H4 (cell line): Measurements from ENCODE around the gene CCNYL1. TPM values are rescaled to one million over a fixed set of nuclear protein-coding genes. Genes with fewer than 3 reads are reported as not detected.
"Not testable (repeated sequence)": the region's sequence is repeated elsewhere in the genome, so short reads cannot be mapped to it uniquely, and the experiment has no call there.

Experiments used
- DNase-seq: peaks from one replicate; pipeline ENCODE4 v3.0.0-alpha.2; 2015; ENCODE audit warnings: low spot score
- total RNA-seq: library from RNA; depleted of rRNA; stranded (reverse); fragments of >200 nt; shearing (Covaris generic); gene quantifications from 2 replicates; pipeline ENCODE4 v1.2.3, GENCODE V29; 2014; rRNA removed

The CCNYL1 gene
- 1.6 and 3.3 TPM in 2 replicates for total RNA-seq

DNA sequence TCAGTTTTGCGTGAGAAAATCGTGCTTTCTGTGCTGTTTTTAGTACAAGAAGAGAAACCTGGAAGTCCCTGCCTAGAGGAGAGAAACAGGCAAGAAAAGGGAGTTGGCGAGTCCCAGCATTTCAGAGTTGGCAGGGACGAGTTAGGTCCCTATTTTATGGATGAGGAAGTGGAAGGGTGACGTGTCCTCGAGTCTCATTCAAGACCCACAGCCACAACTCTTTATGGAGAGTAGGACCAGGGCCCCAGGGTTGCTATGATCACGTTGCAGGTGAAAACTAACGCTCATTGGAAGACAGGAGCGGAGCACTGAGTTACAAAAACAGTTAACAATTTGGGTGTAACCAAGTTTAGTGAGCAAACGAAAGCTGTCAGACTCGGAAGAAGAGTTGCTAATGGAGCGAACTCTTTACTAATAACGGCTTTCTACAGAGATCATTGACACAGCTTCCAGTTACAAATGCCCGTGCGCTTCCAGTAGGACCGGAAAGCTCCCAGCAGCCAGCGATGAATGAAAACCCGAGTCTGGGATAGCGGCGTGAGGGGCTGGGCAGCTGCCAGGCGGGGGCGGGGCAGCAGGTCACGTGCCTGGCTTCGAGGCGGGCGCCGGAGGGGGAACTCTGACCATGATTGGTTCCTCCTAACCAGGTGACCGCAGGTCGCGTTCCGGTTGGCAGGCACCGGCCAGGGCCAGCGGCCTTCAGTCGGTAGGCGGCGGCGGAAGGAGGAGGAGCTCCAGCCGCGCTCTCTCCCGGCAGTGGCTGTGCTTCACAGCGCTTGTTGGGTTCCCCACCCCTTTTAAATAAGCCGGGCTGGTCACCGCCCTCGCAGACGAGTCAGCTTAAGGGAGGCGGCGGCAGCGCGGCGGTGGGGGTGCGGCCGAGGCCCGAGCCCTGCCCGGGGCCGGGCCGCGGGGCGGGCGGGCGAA is at the start of gene CCNYL1:
Gene CCNYL1, plus strand, starts transcription at position 827 of the 927 bp plus-strand sequence. CDS start 257 bp downstream, outside the sequence.
- peak; percentile 98 for DNase-seq

DNA sequence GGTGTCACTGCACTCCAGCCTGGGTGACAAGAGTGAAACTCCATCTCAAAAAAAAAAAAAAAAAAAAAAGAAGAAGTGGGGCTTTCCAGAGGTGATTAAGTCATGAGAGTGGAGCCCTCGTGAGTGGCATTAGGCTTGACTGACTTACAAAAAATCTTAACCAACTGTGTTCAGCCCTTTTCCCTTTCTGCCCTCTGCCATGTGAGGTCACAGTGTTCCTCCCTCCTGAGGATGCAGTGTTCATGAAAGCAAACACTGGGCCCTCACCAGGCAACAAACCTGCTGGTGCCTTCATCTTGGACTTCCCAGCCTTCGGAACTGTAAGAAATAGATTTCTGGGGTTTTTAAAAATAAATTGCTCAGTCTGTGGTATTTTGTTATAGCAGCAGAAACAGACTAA is 49.2 kb upstream of the CCNYL1 start:
- DNase-seq = no peak

DNA sequence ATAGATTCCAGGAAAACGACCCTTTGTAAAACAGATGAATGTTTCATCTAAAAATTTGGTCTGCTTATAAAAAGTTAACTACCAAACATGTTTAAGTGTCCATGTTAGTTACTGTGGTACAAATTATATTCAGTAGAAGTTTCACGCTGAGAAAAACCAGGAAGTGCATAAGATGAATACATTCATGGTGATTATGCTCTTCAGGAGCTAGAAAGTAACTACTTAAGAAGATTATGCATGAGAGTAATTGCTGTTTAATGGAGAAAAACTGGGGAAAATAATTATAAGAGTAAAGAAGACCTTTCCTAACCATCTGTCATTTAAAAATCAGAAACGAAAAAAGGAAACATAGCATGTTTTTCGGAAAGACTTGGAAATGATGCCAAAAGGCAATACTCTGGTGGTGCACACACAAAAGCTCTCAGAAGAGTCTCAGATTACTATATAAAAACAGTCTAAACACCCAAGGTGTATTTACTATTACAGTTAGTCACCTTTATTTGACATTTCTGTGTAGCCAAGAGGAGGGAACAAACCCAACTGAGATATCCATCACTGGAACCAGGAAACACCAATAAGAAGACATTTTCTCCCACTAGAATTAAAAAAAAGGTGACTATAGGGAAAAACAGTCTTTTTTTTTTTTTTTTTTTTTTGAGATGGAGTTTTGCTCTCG is 47.4 kb upstream of the CCNYL1 start:
- DNase-seq = no peak

DNA sequence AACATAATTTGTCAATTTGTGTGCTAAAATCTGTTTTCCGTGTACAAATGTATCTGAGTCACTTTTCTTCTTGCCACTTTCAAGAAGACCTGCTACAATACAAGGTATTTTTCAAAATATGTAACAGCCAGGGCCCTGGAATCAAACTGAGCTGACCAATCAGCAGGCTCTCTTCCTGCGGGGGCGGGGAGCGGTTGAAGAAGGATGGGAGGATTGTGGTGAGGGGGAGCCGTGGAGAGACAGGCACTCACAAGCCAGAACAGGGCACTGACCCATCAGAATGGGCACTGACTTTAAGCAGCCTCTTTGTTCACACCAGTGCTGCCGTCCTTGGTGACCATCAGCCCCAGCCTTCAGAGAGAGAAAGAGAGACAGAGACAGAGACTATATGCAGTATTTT is 40.6 kb upstream of the CCNYL1 start:
- DNase-seq = no peak

DNA sequence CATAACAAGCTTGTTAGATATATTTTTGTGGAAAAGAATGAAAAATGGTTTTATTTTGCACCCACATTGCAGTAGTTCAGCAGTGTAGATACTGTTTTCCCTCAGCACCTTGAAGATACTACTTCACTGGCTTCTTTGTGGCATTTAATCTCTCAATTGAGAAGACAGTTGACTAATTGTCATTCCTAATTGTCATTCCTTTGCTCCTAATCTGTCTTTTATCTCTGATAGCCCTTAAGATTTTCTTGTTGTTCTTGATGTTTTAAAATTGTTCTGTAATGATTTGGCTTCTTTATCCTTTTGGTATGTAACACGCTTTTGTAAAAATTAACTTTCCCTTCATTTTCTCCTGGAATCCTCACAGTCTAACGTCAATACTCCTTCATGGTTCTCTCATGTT is 38.0 kb upstream of the CCNYL1 start:
- DNase-seq = no peak

DNA sequence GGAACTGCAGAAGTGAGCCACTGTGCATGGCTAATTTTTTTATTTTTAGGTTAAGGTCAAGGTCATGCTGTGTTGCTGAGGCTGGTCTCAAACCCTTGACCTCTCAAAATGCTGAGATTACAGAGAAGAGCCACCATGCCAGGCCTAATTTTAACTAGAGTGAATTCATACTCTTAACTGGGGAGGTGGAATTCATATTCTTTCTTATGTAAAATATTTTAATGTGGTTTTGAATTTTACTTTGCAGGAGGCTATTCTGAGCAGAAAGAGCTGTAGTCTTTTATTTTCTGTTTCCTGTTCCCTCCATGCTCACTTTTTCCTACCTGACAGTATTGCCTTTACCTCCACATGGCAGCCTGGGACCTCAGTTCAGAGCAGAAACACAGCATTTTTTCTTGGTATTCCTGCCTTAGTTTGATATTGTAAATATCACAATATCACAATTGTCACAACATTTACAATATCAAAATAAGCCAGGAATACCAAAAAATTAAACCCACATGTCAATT is 37.1 kb upstream of the CCNYL1 start:
- DNase-seq = no peak

DNA sequence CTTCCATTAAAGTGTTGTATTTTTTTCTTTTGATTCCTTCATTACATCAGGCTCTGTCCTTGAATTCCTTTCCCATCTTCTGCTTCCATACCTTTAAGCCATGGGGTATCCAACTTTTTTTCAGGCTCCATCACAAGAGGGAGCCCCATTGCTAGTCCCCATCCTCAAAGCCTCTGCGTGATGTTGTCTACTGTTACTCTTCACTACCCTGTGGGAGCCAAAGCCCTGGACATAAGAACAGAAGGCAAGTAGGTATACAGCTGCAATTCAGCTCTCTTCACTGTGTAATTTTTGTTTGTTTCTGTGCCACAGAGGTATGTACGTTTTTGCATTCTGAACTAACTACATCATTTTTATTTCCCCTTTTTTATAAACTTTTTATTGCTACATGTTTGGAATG is 36.6 kb upstream of the CCNYL1 start:
- no peak for DNase-seq

DNA sequence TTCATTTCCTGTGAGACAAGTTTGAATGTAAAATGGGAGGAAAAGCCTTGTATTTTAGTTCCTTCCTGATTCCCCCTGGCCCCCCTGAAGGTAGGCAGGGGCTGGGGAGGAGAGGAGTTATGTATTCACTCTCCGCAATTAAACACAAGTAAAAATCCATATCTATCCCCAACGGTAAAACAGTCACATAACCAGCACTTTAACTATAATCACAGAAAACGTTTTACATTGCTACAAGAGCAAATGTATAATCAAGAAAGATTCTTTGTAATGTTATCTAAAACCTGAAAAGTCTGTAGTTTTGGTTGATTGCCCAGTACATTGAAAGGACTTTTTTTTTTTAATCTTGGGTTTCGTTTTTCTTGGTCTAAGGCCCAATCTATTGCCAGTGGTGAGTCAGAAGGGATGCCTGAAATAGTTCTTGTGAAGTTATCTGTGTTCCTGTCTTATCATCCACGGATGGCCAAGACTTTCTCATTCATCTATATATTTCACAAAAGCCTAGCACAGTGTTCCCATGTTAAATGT is 34.5 kb upstream of the CCNYL1 start:
- DNase-seq = no peak

DNA sequence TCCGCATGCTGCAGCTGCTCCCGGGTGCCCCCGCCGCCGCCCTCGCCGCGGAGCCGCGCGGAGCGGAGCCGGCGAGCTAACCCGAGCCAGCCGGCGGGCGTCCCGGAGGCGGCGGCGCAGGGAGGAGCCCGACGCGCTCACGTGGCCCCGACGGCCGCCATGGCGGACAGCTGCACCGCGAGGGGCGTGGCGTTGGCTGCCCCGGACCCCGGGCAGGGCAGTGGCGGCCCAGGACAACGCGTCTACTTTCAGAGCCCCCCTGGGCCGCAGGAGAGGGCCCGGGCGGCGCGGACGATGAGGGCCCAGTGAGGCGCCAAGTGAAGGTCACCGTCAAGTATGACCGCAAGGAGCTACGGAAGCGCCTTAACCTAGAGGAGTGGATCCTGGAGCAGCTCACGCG is 30.0 kb upstream of the CCNYL1 start:
- no peak for DNase-seq

DNA sequence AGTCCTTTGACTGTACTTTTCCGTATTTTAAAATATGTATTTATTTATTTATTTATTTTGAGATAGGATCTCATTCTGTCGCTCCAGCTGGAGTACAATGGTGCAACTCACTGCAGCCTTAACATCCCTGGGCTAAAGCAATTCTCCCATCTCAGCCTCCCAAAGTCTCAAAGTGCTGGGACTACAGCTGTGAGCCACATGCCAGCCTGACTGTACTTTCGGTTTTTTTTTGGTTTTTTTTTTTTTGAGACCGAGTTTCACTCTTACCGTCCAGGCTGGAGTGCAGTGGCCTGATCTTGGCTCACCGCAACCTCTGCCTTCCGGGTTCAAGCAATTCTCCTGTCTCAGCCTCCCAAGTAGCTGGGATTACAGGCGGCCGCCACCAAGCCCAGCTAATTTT is 28.9 kb upstream of the CCNYL1 start:
- DNase-seq = no peak

DNA sequence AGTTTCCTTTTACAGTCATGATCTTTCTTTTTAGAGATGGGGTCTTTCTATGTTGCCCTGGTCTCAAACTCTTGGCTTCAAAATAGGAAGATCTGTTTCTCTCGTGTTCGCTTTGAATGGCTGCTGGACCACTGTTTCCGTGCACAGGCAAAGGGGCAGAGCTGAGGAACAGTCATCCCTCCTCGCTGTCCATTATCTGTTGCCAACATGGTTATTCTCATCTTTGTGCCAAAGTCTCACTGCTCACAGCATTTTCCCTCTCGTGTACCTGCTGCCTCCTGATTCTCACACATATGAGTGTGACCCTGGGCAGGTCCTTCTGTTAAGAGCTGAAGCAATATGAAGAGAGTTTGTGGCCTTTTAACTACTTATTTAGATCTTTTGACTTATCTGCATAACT is 28.0 kb upstream of the CCNYL1 start:
- no peak for DNase-seq

DNA sequence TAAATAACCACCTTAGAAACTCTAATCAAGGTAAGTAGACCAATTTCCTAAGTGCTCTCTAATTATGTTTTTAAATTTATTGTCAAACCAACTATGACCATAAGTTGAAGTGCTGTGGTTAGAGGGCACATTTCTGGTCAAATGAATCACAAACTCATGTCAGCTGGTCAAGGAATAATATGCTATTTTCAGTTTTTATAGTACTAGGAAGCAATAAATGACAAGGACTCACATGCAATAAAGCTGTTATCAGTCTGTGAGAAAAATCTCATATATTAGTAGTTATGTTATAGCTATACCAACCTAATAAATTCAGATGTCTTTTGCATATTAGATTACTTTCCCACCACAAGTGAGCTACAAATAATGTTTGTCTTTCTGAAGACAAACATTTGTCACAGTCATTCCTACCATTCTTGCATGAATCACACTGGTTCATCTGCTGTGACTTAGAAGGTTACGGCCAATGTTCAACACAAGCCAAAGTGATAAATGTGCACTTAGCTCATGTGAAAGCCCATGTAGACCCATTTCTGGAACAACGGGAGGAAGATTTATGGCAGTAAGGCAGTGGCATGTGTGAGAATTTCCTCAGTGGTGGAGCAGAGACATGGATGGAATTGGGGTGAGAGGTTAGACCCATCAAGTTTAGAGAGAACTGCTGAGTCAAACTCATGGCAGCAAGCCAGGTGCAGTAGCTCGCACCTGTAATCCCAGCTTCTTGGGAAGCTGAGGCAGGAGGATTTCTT is 27.4 kb upstream of the CCNYL1 start:
- peak; percentile 48 for DNase-seq

DNA sequence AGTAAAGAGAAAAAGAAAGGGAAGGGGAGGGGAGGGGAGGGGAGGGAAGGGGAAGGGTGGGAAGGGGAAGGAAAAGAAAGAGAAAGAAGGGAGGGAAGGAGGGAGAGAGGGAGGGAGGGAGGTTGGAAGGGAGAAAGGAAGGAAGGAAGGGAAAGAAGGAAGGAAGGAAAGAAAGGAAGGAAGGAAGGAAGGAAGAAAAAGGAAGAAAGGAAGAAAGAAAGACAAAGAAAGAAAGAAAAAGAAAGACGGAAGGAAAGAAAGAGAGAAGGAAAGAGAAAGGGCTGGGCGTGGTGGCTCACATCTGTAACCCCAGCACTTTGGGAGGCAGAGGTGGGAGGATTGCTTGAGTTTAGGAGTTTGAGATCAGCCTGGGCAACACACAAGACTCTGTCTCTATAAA is 24.6 kb upstream of the CCNYL1 start:
- DNase-seq = no peak

DNA sequence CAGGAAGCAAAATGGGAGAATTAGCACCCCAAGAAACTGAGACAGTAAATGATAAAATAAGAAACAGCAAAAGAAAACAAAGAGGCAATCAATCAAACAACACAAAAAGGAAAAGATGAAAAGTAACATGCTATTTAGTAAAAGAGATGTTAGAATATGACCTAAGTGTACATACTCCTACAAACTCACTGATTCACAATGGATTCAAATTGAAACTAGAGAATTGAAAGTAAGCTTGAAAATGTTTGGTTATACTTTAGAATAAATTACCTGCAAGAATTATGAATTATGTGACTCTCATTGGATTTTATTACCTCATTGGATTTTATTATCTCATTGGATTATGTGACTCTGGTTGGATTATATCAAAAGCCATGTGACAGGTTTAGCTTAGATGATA is 22.8 kb upstream of the CCNYL1 start:
- no peak for DNase-seq

DNA sequence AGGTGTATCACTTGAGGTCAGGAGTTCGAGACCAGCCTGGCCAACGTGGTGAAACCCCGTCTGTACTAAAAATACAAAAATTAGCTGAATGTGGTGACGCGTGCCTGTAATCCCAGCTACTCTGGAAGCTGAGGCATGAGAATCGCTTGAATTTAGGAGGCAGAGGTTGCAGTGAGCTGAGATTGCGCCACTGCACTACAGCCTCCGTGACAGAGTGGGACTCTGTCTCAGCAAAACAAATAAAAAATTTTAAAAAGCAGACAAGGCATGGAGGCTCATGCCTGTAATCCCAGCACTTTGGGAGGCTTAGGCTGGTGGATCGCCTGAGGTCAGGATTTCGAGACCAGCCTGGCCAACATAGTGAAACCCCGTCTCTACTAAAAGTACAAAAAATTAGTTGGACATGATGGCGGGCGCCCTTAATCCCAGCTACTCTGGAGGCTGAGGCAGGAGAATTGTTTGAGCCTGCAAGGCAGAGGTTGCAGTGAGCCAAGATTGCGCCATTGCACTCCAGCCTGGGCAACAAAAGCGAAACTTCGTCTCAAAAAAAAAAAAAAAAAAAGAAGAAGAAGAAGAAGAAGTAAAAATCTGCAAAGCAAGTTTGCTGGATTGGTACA is 20.5 kb upstream of the CCNYL1 start:
- DNase-seq = not testable (repeated sequence)

DNA sequence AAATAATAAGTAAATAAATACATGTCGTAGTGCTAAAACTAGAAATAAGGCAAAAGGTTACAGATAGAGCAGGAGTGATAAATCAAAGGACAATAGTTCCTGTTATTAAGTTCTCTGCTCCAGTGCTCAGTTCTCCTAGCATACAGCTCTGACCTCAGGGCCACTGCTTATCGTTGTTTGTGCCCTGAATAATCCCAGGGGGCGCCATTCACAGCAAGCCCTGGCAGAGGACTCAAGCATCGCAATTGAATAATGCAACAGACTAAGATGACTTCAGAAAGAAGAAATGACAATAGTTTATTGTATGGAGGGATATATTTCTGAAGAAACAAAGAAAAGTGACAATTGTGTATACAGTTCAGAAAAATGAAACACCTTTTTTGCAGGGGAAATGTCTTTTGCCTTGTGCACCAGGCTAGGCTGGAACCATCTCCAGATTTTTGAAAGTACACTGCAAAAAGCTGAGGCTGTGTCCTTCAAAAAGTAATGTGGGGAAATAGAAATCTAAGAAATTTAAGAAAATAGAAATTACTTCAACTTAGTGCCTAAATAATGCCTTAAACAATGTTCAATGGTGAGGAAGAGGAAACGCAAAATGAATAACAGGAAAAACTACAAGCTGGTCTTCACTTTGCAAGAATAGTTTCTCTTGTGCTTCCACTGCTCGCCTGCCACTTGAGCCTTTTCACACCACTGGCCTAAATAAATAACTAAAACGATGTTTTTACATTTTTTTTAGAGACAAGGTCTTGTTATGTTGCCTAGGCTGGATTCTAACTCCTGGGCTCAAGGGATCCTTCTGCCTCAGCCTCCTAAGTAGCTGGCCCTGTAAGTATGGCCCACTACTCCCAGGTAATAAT is 19.0 kb upstream of the CCNYL1 start:
- peak; percentile 16 for DNase-seq

DNA sequence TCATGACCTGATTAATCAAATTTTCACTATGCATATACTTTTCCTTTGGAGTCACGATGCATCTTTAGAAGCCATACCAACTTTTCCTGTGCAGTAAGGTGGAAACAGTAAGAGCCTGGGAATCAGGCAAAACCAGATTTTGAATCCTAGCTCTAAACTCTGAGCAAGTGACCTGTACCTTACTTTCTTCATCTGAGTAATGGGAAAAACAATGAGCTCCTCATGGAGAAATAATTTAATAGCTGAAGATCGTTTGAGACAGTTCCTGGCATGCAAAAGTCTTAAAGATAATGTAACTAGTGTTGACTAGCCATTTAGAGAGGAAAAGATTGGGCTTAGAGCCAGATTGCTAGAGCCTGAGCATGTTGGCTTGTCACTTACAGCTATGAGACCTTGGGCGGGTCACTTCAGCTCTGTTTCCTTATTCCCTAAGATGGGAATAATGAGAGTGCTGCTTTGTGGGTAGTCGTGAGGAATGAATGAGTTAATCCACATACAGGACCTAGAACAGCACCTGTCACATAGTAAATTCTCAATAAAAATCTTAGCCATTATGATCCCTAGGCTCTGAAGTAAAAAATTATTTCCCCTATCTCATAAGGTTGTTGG is 17.7 kb upstream of the CCNYL1 start:
- DNase-seq = no peak

DNA sequence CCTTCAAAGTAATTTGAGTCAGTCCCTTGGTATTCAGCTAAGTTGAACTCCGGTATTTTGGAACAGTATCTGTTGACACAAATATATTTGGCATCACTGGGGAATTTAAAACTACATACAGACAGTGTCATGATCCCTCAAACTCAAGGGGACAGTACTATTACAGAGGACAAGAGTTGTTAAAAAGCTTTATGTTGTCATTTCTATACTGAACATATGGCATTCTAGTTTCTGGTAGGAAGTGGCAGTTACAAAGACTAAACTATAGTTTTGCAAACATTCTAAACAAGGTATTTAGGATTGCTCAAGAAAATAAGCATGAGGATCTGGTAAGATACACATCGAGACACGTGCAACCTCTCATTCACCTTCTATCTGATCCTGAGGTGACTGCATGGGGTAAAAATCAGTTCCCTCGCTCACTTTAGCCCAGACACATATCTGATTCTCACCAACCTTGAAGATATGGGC is 16.6 kb upstream of the CCNYL1 start:
- no peak for DNase-seq

DNA sequence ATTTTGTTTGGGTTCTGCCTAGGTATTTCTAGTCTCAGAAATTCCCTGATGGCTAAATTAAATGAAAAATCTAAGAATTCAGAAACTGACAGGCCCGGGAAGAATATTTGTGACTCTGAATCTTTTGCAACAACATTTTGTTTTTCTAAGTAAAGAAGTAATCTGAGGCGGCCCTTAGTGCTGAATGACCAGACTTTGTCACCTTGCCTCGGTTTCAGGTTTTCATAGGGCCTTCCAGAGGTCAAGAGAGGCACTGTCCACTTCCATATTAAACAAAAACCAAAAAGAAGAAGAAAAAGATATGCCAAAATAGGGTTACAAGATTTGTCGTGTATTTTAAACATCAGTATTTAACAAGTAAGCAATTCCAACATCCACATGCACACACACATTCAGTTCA is 16.1 kb upstream of the CCNYL1 start:
- DNase-seq = no peak

DNA sequence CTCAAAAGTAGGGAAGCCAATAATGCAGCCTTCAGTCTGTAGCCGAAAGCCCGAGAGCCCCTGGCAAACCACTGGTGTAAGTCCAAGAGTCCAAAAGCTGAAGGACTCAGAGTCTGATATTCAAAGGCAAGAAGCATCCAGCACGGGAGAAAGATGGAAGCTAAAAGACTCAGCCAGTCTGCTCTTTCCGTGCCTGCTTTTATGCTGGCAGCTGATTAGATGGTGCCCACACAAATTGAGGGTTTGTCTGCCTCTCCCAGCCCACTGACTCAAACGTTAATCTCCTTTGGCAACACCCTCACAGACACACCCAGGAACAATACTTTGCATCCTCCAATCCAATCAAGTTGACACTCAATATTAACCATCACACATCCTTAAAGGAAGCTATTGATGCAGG is 14.5 kb upstream of the CCNYL1 start:
- not testable (repeated sequence) for DNase-seq
